Astrocyte of the cerebellum (primary cell): ENCODE results near the gene INPP5E.

Experiments used
- DNase-seq: peaks from one replicate; pipeline ENCODE4 v3.0.0-alpha.2; 2011; ENCODE audit warnings: low read depth
- H3K4me3 ChIP-seq: 2 replicates; pipeline ENCODE4 v1.5.1; 2011; ENCODE audit warnings: mild to moderate bottlenecking, low read depth, low read length, moderate library complexity
- CTCF ChIP-seq: IDR thresholded peaks from 2 replicates; pipeline ENCODE4 v1.5.1; 2012; ENCODE audit warnings: low read length, low read depth, moderate library complexity, mild to moderate bottlenecking; ENCODE audit errors: missing control alignments
- in situ Hi-C: cut with HindIII; loops from 2 replicates; pipeline ENCODE4 v1.10.0; 2017; ENCODE audit warnings: low sequenced_read_pairs

Gene INPP5E

GRCh38 chr9:136471802-136472487, 32.3 kb upstream of the INPP5E start:
- in situ Hi-C loops: no loop called here
- H3K4me3 ChIP-seq: no peak overlapping the region

GRCh38 chr9:136470792-136471469, 31.3 kb upstream of the INPP5E start:
- H3K4me3 ChIP-seq: no peak overlapping the region
- no peak for TF ChIP-seq CTCF
- in situ Hi-C loops: no loop called here
- DNase-seq: no peak

More at GRCh38 chr9:136471802-136472487, 32.3 kb upstream of the INPP5E start:
- no peak for DNase-seq
- no peak for TF ChIP-seq CTCF

GRCh38 chr9:136470356-136470755, 30.7 kb upstream of the INPP5E start:
- in situ Hi-C loops: no loop called here
- no peak overlapping the region for H3K4me3 ChIP-seq
- DNase-seq: no peak
- TF ChIP-seq CTCF: no peak

GRCh38 chr9:136467766-136468165, 28.1 kb upstream of the INPP5E start:
- in situ Hi-C loops: no loop called here
- no peak for TF ChIP-seq CTCF
- DNase-seq: no peak
- H3K4me3 ChIP-seq: no peak overlapping the region

GRCh38 chr9:136466155-136466541, 26.5 kb upstream of the INPP5E start:
- DNase-seq: no peak
- no peak for TF ChIP-seq CTCF
- H3K4me3 ChIP-seq: no peak overlapping the region
- in situ Hi-C loops: no loop called here

- no peak for DNase-seq
- H3K4me3 ChIP-seq: no peak overlapping the region
- in situ Hi-C loops: no loop called here
- no peak for TF ChIP-seq CTCF
These were observed 26.0 kb upstream of the INPP5E start for GRCh38 chr9:136465500-136466154.
